Stimulated activated CD4-positive, alpha-beta T cell treated with anti-CD3 and anti-CD28 coated beads, Interleukin-1b, Interleukin-23, amount 100 ng/mL, for 1 hour (primary cell): ENCODE measurements around the gene MDN1.
"Not testable (repeated sequence)": the region's sequence is repeated elsewhere in the genome, so short reads cannot be mapped to it uniquely, and the experiment has no call there.

ENCODE experiments used
- DNase-seq, 2 donors: peaks; one replicate each; pipeline ENCODE4 v3.0.0-alpha.2; 2020; ENCODE audit warnings: low read depth in 2 of 2

The MDN1 gene

DNA sequence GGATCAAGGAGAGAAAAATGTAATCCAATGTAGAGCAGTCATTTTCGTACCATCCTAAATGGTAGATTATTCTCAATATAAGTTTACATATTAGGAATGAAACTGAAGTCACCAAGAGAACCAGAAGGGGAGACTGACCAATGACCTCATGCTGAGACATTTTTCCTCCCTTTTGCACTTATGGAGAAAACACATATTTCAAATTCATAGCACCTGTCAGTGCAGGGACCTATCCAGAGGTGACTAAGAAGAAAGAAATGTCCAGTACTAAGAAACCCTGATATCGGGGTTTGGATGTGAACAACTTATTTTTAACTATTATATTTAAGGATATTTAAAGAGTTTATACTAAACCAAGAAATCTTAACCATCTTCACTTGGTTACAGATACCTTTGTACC lies 164.5 kb downstream of the MDN1 start:
- DNase-seq: no peak

DNA sequence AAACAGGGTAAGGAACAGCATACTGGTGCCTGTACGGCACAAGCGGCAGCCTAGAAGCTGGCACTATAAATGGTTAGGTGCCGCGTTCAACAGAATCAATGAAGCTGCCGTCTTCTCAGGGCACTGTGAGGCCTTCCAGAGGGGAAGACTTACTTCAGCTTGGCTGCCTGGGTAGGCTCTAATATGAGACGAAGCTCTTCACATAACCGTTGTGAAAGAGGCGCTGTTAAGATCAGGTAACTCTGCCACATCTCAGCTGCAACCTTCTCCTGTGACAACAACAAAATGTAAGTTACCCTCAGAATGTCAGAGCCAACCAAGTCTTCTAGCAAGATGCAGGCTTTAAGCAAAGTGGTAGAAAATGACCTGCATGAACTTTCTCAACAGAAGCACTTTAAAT lies 169.0 kb downstream of the MDN1 start:
- DNase-seq: no peak

DNA sequence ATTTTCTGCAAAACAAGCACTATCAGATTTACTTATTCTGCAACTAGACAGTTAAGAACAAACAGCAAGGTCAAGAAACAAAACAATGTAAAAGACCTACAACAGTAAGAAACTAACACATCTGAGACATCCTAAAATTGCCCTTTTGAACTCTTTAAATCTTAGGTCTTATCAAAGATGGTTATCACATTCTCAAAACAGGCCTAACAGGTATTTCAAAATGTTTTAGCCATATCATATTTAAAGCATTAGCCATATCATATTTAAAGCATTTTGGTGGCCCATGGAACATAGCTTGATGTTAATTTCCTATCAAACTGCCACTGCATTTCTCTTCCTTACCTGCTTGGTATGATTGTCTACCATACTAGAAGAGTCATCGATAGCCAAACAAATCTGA lies 169.9 kb downstream of the MDN1 start:
- DNase-seq: no peak

DNA sequence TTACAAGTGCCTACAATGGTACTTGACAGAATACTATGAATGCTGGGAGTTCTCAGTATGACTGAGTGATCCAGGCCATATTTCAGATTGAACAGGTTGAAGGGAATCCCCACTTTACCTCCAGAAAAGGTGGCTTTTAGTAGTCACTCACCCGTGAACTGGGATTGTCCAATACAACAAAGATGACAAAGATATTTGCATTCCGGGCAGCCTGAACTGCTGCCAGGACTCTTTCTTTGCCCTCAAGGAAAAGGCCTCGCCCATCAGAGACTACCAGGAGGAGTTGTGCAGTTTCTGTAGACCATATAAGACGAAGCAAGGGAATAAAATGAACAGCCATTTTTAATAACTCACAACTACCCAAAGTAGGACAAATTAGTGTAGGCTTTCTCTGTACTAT lies 174.7 kb downstream of the MDN1 start:
- DNase-seq: no peak

DNA sequence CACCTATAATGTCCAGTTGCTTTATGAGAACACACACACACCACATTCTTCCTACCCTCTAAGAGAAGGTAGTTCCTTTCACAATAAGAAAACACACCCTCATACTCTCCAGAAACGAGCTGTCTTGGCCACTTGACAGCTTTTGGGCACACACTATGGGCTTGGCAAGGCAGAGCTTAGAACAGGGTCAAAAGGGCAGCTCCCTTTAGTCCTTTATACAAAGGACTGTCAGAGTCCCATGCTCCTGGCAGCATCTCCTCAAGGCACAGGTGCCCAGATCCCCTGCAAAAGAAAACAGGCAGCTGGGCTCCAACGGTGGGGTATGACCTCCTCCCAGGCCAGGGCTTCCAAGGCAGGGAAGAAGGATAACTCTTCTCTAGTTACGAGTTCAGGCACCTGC lies 176.2 kb downstream of the MDN1 start:
- DNase-seq: no peak

DNA sequence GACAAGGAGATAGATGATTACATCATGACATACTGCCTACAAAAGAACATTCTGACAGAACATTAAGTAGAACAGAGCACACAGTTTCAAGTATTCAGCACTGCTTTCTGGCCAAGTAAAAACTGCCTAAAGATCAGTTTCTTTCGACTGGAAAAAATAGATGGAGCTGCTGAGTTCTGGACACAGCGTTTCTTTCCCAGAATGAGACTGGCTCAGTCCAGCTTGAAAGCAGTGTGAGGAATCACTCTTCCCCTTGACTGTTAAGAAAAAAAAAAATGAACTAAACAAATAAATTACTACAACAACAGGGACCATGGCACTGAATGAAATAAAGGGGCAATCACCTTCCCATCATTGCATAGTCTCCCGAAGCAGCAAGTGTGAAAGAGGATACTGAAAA lies 176.6 kb downstream of the MDN1 start:
- DNase-seq: no peak

DNA sequence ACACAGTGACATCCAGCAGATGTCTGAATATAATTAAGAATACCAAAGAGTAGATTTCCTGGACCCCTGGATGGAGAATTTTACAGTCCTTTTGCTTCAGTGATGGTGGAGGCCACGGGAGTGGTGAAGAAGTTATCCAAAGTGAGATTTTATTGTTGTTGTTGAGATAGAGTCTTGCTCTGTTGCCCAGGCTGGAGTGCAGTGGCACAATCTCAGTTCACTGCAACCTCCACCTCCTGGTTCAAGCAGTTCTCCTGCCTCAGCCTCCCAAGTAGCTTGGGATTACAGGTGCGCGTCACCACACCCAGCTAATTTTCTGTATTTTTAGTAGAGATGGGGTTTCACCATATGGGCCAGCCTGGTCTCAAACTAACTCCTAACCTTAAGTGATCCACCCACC lies 178.0 kb downstream of the MDN1 start:
- not testable (repeated sequence) for DNase-seq

DNA sequence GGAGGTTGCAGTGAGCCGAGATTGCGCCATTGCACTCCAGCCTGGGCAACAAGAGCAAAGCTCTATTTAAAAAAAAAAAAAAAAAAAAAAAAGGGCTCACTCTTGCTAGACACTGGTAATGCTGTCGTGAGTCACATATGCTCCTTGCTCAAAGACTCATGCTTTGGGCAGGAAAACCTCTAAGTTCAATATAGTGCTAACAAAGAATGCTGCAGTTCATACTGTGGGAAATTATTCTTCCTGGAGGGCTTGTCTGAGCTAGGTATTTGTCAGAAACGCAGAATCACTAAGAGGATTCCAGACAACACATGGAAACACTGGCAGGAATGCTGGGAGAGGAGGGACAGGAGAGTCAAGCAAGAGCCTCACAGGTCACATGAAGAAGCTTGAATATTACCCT lies 178.8 kb downstream of the MDN1 start:
- no peak for DNase-seq

DNA sequence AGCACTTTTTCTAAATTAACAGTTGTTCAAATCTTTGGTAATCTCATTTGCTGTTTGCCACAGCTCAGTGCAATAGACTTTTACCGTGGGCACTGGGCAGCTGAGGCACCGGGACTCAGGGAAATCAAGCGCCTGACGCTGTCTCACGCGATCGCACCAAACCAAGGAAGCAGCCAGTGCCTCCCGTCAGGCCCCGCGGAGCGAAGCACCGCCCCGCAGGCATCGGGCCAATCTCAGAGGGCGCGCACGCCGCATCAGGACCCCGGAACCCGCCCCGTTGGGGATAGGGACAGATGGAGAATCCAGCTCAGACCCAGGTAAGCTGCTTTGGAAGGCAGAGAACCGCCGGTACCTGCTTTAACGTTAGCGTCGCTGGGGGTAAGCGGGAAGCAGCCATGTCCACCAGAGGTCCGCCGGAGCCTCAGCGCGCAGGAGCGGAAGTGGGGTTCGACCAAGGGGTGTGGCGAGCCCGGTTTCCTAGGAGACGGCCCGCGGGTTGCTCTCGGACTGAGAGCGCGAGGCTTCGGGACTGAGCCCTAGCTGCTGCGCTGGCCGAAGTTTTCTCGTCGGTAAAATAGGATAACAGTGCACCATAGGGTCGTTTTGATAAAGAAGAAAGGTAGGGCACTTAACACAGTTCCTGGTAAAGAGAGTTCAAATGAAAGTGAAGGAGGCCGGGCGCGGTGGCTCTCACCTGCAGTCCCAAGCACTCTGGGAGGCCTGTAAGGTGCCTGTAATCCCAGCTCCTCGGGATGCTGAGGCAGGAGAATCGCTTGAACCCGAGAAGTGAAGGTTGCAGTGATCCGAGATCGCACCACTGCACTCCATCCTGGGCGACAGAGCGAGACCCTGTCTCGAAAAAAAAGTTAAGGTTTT lies 181.0 kb downstream of the MDN1 start, which contains the start of gene LYRM2:
Gene LYRM2, minus strand, starts transcription at position 428 of the 876 bp plus-strand sequence. Its CDS starts 31 bp downstream, at position 397.
- DNase-seq: peak; percentile 62 to 74

DNA sequence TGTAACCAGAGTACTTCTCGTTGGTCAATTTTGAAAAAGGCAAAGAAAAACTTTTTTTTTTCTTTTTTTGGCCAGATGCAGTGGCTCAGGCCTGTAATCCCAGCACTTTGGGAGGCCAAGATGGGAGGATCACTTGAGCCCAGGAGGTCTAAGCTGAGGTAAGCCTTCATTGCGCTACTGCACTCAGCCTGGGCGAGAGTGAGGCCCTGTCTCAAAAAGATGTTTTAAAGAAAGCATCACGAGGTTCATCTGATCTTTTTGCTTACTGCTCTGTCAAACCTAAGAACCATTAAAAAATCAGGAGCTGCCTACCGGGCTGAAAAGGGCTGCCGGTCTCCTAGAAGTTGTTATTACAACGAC lies 181.7 kb downstream of the MDN1 start:
- no peak for DNase-seq

DNA sequence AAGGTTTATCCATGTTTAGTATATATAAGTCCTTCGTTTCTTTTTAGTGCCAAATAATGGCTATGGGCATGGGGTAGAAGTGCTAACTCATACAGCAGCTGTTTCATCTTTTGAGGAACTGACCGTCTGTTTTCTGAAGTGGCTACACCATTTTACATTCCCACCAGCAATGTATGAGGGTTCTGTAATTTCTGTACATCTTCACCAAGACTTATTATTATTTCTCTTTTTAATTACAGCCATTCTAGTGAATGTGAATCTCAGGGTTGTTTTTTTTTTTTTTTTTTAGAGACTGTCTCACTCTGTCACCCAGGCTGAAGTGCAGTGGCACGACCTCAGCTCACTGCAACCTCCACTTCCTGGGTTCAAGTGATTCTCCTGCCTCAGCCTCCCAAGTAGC lies 183.2 kb downstream of the MDN1 start:
- not testable (repeated sequence) for DNase-seq

DNA sequence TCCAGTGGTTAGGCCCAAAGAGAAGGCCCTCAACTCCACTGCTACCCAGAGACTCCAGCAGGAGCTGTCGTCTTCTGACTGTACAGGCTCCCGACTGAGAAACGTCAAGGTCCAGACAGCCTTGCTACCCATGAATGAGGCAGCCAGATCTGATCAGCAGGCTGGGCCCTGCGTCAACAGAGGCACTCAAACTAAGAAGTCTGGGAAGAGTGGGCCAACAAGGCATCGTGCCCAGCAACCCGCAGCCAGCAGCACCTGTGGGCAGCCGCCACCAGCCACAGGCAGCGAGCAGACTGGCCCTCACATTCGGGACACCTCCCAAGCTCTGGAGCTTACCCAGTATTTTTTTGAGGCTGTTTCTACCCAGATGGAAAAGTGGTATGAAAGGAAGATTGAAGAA lies 189.1 kb downstream of the MDN1 start:
- DNase-seq: no peak

DNA sequence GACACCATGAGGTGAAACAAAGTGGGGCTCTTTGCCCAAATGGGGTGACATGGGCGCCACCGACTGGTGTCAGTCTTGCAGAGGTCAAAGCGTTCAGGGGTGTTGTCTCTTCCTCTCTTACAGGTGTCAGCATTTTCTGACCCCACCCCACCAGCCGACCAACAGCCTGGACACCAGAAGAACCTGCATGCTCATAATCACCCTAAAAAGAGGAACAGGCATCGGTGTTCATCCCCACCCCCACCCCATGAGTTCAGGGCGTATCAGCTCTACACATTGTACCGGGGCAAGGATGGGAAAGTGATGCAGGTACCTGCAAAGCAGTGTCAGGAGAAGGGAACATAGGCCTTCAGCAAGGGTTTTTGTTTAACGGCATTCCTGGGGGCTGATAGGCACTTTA lies 195.8 kb downstream of the MDN1 start:
- no peak for DNase-seq

DNA sequence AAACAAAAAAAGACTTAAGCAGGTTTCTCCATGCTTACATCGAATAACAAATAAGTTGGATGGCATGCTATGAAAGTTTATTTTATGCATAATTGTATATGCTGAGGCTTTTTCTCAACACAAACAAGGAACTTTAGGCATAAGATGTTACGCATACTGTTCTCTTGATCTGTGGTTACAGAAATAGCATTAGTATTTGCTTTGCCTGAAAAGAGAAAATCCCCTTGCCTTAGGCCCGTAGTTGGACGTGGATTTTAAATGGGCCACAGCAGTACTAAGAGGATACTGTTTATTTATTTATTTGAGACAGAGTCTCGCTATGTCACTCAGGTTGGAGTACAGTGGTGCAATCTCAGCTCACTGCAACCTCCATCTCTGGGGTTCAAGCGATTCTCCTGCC lies 200.0 kb downstream of the MDN1 start:
- DNase-seq: no peak

DNA sequence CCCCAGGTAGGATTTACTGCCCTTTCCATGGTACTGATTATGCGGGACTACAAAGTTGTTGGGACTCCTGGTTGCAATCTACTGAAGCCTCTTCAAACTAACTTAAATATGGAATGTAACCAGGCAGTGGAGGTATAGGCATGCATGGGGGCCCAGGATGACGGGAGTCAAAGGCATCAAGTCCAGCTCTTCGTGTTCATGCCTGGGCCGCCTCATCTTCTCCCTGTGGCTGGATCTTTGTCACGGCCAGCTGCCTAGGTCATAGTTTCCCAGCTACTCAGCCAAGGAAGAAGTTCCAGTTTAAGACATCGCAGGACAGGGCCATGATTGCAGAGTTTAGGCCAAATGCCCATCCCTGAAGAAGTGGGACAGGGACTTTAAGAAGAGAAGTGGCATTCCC lies 201.6 kb downstream of the MDN1 start:
- no peak for DNase-seq

DNA sequence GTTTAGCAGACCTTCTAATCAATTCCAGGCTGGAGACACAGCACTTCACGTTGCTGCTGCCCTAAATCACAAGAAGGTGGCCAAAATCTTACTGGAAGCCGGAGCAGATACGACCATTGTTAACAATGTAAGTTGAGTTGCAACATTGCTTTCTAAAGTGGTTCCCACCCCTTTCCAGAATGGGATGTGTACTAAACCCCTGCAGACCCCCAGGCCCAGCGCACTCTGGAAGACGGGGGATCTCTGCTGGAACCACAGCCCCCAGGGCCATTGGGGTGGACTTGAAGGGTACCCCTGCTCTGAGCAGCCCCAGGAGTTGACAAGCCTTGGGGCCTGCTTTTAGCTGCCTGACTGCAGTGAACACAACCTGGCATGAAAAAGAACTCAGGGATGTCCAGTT lies 203.1 kb downstream of the MDN1 start:
- no peak for DNase-seq

DNA sequence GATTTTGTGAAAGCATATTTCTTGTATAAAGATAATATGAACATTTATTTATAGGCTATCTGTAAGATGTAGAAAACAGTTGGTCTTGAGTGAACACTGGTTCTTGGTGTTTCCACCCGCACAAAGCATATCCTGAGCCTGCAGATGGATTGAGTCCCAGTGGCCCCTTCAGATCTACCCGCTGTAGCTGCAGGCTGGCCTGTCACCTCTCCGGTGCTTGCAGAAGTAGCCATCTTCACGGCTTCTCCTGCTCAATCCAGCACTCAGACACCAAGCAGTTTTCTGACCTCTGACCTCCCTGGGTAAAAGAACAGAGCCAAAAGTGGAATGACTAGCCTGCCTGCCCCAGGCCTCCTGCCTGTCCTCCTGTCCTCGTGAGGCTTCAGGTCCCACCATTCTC lies 203.7 kb downstream of the MDN1 start:
- no peak for DNase-seq

DNA sequence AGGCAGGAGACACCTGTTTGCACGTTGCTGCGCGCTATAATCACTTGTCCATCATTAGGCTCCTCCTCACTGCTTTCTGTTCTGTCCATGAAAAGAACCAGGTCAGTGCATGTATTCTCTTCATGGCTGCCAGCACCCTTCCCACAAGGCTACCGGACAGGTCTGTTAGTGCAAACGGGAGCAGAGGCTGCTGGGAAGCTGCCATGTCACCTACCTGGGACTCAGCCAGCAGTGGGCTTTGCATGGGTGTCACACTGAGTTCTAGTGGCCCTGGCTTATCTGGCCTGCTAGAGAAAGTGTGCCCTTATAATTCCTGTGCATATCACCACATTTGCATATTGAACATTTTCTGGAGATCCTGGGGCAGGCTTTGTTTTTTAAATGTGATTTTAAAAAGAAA lies 205.8 kb downstream of the MDN1 start:
- DNase-seq: no peak

DNA sequence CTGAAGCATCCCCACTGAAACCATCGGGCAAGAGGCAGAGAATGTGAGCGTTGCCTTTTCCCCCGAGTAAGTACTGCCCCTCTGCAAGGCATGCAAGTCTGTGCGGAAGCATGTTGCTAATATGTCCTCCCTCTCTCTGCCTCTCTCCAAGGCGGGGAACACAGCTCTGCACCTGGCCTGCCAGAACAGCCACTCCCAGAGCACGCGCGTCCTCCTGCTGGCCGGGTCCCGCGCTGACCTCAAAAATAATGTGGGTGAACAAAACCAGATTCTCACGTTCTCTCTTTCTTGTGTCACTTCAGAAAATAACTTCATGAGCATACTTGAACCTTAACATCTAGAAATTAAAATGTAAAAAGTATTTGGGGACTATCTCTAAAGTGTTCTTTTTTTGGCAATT lies 207.5 kb downstream of the MDN1 start:
- DNase-seq: no peak

DNA sequence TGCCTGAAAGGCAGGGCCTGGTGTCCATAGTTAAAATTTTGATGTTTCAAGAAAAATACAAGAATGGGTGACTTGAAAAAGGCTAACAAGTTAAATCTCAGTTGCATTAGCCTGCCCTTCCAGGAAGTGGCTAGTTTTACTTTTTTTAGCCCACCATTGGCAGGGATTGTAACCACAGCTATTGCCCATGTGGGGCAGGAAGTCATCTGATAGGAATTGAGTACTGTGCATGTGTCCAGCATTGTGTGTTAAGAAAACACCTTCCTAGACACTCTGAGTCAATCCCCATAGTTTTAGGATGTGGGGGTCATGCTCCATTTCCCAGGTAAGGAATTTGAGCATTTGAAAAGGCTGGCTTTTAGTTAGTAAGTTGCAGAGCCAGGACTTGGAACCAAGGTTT lies 207.9 kb downstream of the MDN1 start:
- DNase-seq: no peak

DNA sequence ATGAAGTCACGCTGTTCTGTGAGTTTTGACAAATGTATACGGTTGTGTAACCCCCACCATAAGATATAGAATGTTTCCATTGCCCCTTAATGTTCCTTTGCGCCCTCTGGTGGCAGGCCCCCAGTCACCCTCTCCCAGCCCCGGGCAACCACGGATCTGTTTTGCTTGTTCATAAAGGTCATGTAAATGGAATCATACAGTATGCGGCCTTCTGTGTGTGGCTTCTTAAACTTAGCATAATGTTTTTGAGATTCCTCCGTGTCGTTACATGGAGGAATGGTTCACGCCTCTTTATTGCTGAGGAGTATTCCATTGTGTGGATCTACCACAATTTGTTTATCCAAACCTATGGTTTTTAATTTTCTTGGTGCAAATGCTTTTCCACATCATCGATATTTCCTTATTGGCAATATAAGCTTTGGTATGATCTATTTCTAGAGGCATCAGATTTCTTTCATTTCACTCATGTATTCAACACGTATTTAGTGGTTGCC lies 209.4 kb downstream of the MDN1 start:
- DNase-seq: peak; percentile 41 to 69

DNA sequence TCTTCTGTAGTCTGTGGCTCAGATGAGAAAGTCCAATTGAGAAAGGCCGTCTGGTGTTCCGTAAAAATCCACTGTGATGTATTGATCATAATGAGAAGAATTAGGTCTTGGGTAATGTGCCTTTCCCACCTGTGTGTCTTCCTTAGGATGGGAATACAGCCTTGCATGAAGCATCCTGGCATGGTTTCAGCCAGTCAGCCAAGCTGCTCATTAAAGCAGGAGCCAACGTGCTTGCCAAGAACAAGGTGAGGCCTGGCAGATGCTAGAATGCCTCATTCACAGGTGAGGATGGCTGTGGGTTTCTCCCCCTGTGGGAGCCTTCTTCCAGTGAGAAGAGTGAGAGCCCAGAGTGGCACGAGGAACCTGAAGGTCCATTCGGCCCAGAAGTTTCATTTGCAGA lies 213.7 kb downstream of the MDN1 start:
- no peak for DNase-seq

DNA sequence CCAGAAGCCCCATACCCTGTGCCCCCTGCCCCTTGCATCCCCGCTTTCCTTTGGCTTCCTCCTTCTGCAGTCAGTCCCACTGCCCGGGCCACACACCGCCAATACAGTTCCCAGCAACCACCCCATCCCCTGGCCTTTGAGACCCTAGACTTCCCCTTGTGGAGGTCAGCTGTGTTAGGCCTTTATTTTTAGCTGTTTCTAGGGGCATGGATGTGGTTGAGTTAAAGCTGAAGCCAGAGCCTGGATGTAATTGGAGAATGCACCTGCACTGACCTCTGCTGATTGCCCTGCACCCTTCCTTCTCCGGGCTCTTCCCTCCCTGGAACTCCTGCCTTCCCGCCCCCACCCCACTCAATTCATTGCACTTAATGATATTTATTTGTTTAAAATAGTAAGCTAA lies 214.9 kb downstream of the MDN1 start:
- DNase-seq: no peak

DNA sequence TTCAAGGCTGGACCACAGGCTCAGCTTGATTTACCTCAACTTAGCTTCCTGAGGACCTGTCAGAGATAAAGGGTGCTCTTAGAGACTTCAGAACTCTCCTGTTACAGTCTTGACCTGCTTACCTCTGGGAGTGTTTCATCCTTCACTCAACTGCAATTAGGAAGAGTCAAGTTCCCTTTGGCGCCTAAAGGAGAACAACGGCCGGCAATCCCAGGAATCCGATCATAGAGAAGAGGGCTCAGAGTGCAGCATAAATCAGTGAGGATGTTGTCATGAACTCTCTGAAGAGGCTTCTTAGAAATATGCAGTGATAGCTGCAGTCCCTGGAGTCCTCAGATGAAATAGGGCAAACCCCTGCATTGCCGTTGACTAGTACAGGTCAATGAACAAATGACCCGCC lies 217.4 kb downstream of the MDN1 start:
- no peak for DNase-seq
